ENCODE results near the gene NKX2-4. TPM values are rescaled to one million over a fixed set of nuclear protein-coding genes. Genes with fewer than 3 reads are reported as not detected.

The NKX2-4 gene
- total RNA-seq, 2 experiments from 2014 or later: not detected

DNA sequence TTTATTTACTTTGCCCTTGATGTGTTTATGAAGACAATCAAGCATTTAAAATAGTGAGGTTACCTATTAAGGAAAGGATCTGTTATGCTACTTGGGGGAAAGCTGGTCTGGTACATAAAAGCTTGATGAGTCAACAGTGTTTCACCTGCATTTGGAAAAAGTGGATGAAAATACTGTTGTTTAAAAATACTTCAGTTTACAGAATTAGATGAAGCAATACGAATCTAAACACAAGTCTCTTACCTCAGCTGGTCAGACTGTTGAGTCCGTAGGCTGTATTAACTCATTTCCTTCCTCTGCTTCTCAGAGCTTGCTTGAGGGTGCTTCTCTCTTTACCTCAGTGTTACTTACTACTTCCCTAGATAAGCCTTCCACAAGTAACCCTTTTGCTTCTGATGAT, 36.1 kb downstream of the NKX2-4 start:
- Mint-ChIP-seq H3K9me3 (no peaks in the 10 kb centered on the region), H3K4me3 (no peak overlapping the region), H3K4me1 (ENCODE audit: low read depth) (no peaks in the 10 kb centered on the region), H3K27me3 (no peaks in the 10 kb centered on the region), H3K27ac (no peak overlapping the region), H3K36me3 (ENCODE audit: low read depth) (peaks cover 81% of the 10 kb centered on the region)
- no peak overlapping the region for H3K4me3 ChIP-seq (ENCODE audit: low read length)
- TF ChIP-seq, protein P1, sequence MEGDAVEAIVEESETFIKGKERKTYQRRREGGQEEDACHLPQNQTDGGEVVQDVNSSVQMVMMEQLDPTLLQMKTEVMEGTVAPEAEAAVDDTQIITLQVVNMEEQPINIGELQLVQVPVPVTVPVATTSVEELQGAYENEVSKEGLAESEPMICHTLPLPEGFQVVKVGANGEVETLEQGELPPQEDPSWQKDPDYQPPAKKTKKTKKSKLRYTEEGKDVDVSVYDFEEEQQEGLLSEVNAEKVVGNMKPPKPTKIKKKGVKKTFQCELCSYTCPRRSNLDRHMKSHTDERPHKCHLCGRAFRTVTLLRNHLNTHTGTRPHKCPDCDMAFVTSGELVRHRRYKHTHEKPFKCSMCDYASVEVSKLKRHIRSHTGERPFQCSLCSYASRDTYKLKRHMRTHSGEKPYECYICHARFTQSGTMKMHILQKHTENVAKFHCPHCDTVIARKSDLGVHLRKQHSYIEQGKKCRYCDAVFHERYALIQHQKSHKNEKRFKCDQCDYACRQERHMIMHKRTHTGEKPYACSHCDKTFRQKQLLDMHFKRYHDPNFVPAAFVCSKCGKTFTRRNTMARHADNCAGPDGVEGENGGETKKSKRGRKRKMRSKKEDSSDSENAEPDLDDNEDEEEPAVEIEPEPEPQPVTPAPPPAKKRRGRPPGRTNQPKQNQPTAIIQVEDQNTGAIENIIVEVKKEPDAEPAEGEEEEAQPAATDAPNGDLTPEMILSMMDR (IDR thresholded peaks at IDR 0.05): no peak
- ATAC-seq (ENCODE audit: poor library complexity): no peak
- no peak for DNase-seq
- no peaks in the 10 kb centered on the region for H3K4me1 ChIP-seq (ENCODE audit: insufficient read depth, low read length)
- ChIA-PET CTCF (no interaction called here), POLR2A (no interaction called here)
- intact Hi-C loops (cut with DNase I, micrococcal nuclease): loop anchor here in 1 of 2 experiments (5.0 kb wide), 1 partner anchor 34 kb away; no protein-coding TSS in a partner anchor
- H3K27me3 ChIP-seq (ENCODE audit: control insufficient read depth in 1 of 2, insufficient read depth in 2 of 2, low read length in 2 of 2): no peaks in the 10 kb centered on the region
- H3K27ac ChIP-seq (ENCODE audit: low read depth in 1 of 2, low read length in 2 of 2): no peak overlapping the region
- H3K36me3 ChIP-seq (ENCODE audit: insufficient read depth, low read length): peaks cover 63% of the 10 kb centered on the region
- no peaks in the 10 kb centered on the region for H3K9me3 ChIP-seq (ENCODE audit: control insufficient read depth in 1 of 2, insufficient read depth in 1 of 2, low read length in 2 of 2)

DNA sequence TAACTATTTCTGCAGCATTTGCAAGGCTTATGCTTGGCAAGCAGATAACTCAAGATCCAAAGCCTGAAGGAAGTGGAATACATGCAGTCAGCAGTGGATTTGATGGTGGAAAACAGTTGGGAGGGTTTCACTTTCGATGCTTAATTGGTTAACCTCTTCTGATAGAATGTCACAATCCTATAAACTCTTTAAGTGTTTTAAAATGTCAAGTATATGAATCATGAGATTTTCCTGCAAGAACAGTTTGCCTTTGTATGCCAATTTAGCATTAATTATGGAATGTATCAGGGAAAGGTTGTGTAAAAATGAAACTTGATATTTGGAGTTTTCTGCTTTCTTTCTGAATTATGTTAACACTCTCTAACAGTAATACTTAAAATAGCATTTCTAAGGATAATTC, 36.6 kb downstream of the NKX2-4 start:
- DNase-seq (no peak), ATAC-seq (ENCODE audit: poor library complexity) (no peak)
- Mint-ChIP-seq H3K27ac (no peak overlapping the region), H3K27me3 (no peaks in the 10 kb centered on the region), H3K9me3 (no peaks in the 10 kb centered on the region), H3K4me3 (no peak overlapping the region), H3K4me1 (ENCODE audit: low read depth) (no peaks in the 10 kb centered on the region), H3K36me3 (ENCODE audit: low read depth) (peaks cover 85% of the 10 kb centered on the region)
- Histone ChIP-seq H3K27ac (ENCODE audit: low read depth in 1 of 2, low read length in 2 of 2) (no peak overlapping the region), H3K4me1 (ENCODE audit: insufficient read depth, low read length) (no peaks in the 10 kb centered on the region), H3K36me3 (ENCODE audit: insufficient read depth, low read length) (peaks cover 68% of the 10 kb centered on the region), H3K4me3 (ENCODE audit: low read length) (no peak overlapping the region), H3K27me3 (ENCODE audit: control insufficient read depth in 1 of 2, insufficient read depth in 2 of 2, low read length in 2 of 2) (no peaks in the 10 kb centered on the region), H3K9me3 (ENCODE audit: control insufficient read depth in 1 of 2, insufficient read depth in 1 of 2, low read length in 2 of 2) (no peaks in the 10 kb centered on the region)
- CTCF ChIA-PET: interaction anchor here (1.4 kb wide), 1 partner anchor 9 kb away, joined by 3 read pairs; no protein-coding TSS in a partner anchor
- TF ChIP-seq, protein P1 (IDR thresholded peaks at IDR 0.05): no peak
- POLR2A ChIA-PET: no interaction called here
- intact Hi-C loops (cut with DNase I, micrococcal nuclease): loop anchor here in 1 of 2 experiments (5.0 kb wide), 1 partner anchor 33 kb away; no protein-coding TSS in a partner anchor

DNA sequence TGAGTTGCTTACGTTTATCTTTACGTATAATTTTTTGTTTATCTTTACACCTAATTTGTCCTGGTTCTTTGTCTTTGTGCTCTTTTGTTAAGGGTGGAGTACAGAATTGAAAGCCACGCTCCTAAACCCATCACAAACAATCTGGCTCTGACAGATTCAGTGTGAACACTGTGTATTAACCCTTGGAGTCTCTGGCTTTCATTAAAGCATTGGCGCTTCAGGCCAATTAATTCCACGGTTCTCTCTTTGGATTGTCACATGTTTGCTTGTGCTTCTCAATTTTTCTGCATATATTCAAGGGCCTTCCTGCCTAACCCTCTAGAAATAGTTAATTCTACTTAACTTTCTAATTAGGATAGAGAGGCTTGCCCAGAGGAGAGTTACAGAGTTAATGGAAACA, 38.6 kb downstream of the NKX2-4 start:
- H3K27me3 Mint-ChIP-seq: no peaks in the 10 kb centered on the region
- no peak overlapping the region for H3K27ac Mint-ChIP-seq
- no peak for ATAC-seq (ENCODE audit: poor library complexity)
- DNase-seq: no peak
- Histone ChIP-seq H3K4me3 (ENCODE audit: low read length) (no peak overlapping the region), H3K27ac (ENCODE audit: low read depth in 1 of 2, low read length in 2 of 2) (no peak overlapping the region), H3K4me1 (ENCODE audit: insufficient read depth, low read length) (no peaks in the 10 kb centered on the region), H3K9me3 (ENCODE audit: control insufficient read depth in 1 of 2, insufficient read depth in 1 of 2, low read length in 2 of 2) (no peaks in the 10 kb centered on the region), H3K27me3 (ENCODE audit: control insufficient read depth in 1 of 2, insufficient read depth in 2 of 2, low read length in 2 of 2) (no peaks in the 10 kb centered on the region), H3K36me3 (ENCODE audit: insufficient read depth, low read length) (peaks cover 69% of the 10 kb centered on the region)
- H3K4me3 Mint-ChIP-seq: no peak overlapping the region
- H3K36me3 Mint-ChIP-seq (ENCODE audit: low read depth): peaks cover 94% of the 10 kb centered on the region
- TF ChIP-seq, protein P1 (IDR thresholded peaks at IDR 0.05): no peak
- H3K9me3 Mint-ChIP-seq: no peaks in the 10 kb centered on the region
- ChIA-PET CTCF (no interaction called here), POLR2A (no interaction called here)
- intact Hi-C loops (cut with DNase I, micrococcal nuclease): loop anchor here in 1 of 2 experiments (10.0 kb wide), 1 partner anchor 54 kb away; the partner anchor contains the start of gene XRN2
- no peaks in the 10 kb centered on the region for H3K4me1 Mint-ChIP-seq (ENCODE audit: low read depth)

Measured in CD4-positive, alpha-beta T cell (primary cell).